MCF 10A (cell line): ENCODE data around the gene SERINC5. TPM values are rescaled to one million over a fixed set of nuclear protein-coding genes. Genes with fewer than 3 reads are reported as not detected.
"Not testable (repeated sequence)": the region's sequence is repeated elsewhere in the genome, so short reads cannot be mapped to it uniquely, and the experiment has no call there.

Experiments used
- BruUV-seq: library from RNA; stranded (reverse); fragments of 400-500 nt; replicated peaks from 2 replicates; lab custom pipeline; 2021; lab: Mats Ljungman, UMichigan
- CTCF ChIA-PET: fragments of 300-600 bp; sonication (Branson Sonifier 250); formaldehyde crosslinking; extraction: SDS; loops from one replicate; lab custom pipeline; 2021; ENCODE audit warnings: antibody characterized with exemption, inconsistent platforms; lab: Yijun Ruan, JAX
- POLR2A ChIA-PET: fragments of 300-600, 350-650 bp; sonication (Branson Sonifier 250); formaldehyde crosslinking; extraction: SDS; loops from one replicate; lab custom pipeline; 2020; ENCODE audit warnings: antibody characterized with exemption, inconsistent platforms; lab: Yijun Ruan, JAX
- DNase-seq: peaks from one replicate; pipeline ENCODE4 v3.0.0-alpha.2; 2018; ENCODE audit not compliant: unreplicated experiment
- H3K27ac Mint-ChIP-seq: one replicate; pipeline ENCODE4 v1.8.0; 2022; ENCODE audit warnings: mild to moderate bottlenecking, low read depth, mixed read lengths; ENCODE audit not compliant: unreplicated experiment
- H3K27me3 Mint-ChIP-seq: one replicate; pipeline ENCODE4 v1.8.0; 2022; ENCODE audit warnings: mixed read lengths; ENCODE audit not compliant: insufficient read depth, unreplicated experiment
- H3K36me3 Mint-ChIP-seq: one replicate; pipeline ENCODE4 v1.8.0; 2022; ENCODE audit warnings: mild to moderate bottlenecking, moderate library complexity, mixed read lengths; ENCODE audit not compliant: insufficient read depth, unreplicated experiment
- H3K4me1 Mint-ChIP-seq: one replicate; pipeline ENCODE4 v1.8.0; 2022; ENCODE audit warnings: mixed read lengths; ENCODE audit not compliant: insufficient read depth, unreplicated experiment
- H3K4me3 Mint-ChIP-seq: one replicate; pipeline ENCODE4 v1.8.0; 2022; ENCODE audit warnings: mild to moderate bottlenecking, moderate library complexity, mixed read lengths; ENCODE audit not compliant: unreplicated experiment
- H3K9me3 Mint-ChIP-seq: one replicate; pipeline ENCODE4 v1.8.0; 2022; ENCODE audit warnings: mixed read lengths; ENCODE audit not compliant: unreplicated experiment
- CTCF ChIP-seq: fragments of 200-600 bp; IDR thresholded peaks from one replicate; pipeline ENCODE4 v1.8.0; 2022; ENCODE audit warnings: antibody characterized with exemption, mild to moderate bottlenecking; ENCODE audit not compliant: unreplicated experiment
- intact Hi-C: fragments of 100-400 bp; cut with micrococcal nuclease; formaldehyde crosslinking; loops from 2 replicates; pipeline ENCODE4 v1.14.1; 2022
- total RNA-seq: library from RNA; stranded (reverse); gene quantifications from 2 replicates; pipeline ENCODE4 v1.2.3, GENCODE V29; 2022

Gene SERINC5
- total RNA-seq, 1 experiment from 2014 or later = 17.1 TPM

GRCh38 chr5:80114860-80115259 is 141.0 kb downstream of the SERINC5 start:
- no peak overlapping the region for H3K4me3 Mint-ChIP-seq
- TF ChIP-seq CTCF = no peak
- peak; percentile 16 for DNase-seq
- H3K27me3 Mint-ChIP-seq = no peaks in the 10 kb centered on the region
- ChIA-PET POLR2A (no interaction called here), CTCF (no interaction called here)
- intact Hi-C loops = no loop called here
- no peaks in the 10 kb centered on the region for H3K36me3 Mint-ChIP-seq
- H3K4me1 Mint-ChIP-seq = no peaks in the 10 kb centered on the region
- no peak overlapping the region for H3K27ac Mint-ChIP-seq
- H3K9me3 Mint-ChIP-seq = no peaks in the 10 kb centered on the region
- BruUV-seq = no TSS peak

GRCh38 chr5:80111376-80111990 is 144.4 kb downstream of the SERINC5 start:
- H3K4me3 Mint-ChIP-seq, DNase-seq, H3K27me3 Mint-ChIP-seq, H3K4me1 Mint-ChIP-seq, intact Hi-C loops, POLR2A ChIA-PET, H3K9me3 Mint-ChIP-seq, H3K36me3 Mint-ChIP-seq, CTCF ChIA-PET, H3K27ac Mint-ChIP-seq, BruUV-seq: not testable (repeated sequence)

GRCh38 chr5:80109646-80110478 is 146.0 kb downstream of the SERINC5 start:
- Mint-ChIP-seq H3K4me3 (no peak overlapping the region), H3K9me3 (peaks cover 7% of the 10 kb centered on the region), H3K27ac (no peak overlapping the region), H3K36me3 (no peaks in the 10 kb centered on the region), H3K27me3 (no peaks in the 10 kb centered on the region), H3K4me1 (no peaks in the 10 kb centered on the region)
- intact Hi-C loops = no loop called here
- no peak for TF ChIP-seq CTCF
- no peak for DNase-seq
- ChIA-PET CTCF (interaction anchor here (0.7 to 1.0 kb wide), 3 partner anchors 16 to 823 kb away, joined by 3 to 4 read pairs (median 3); no protein-coding TSS in a partner anchor), POLR2A (interaction anchor here (1.0 kb wide), 1 partner anchor 18 kb away, joined by 4 read pairs; no protein-coding TSS in a partner anchor)
- no TSS peak for BruUV-seq

- no TSS peak for BruUV-seq
- Mint-ChIP-seq H3K4me1 (no peaks in the 10 kb centered on the region), H3K36me3 (no peaks in the 10 kb centered on the region)
Measured at GRCh38 chr5:80106916-80107315, 148.9 kb downstream of the SERINC5 start.

More at GRCh38 chr5:80106916-80107315, 148.9 kb downstream of the SERINC5 start:
- intact Hi-C loops = no loop called here
- no peaks in the 10 kb centered on the region for H3K27me3 Mint-ChIP-seq
- POLR2A ChIA-PET = no interaction called here
- DNase-seq = no peak
- H3K9me3 Mint-ChIP-seq = peaks cover 7% of the 10 kb centered on the region
- no peak overlapping the region for H3K4me3 Mint-ChIP-seq
- CTCF ChIA-PET = interaction anchor here (1.3 to 1.8 kb wide), 3 partner anchors 15 to 200 kb away, joined by 4 to 10 read pairs (median 7); no protein-coding TSS in a partner anchor
- no peak for TF ChIP-seq CTCF
- no peak overlapping the region for H3K27ac Mint-ChIP-seq
